Measurements from ENCODE around the gene SLC40A1.

The SLC40A1 gene

DNA sequence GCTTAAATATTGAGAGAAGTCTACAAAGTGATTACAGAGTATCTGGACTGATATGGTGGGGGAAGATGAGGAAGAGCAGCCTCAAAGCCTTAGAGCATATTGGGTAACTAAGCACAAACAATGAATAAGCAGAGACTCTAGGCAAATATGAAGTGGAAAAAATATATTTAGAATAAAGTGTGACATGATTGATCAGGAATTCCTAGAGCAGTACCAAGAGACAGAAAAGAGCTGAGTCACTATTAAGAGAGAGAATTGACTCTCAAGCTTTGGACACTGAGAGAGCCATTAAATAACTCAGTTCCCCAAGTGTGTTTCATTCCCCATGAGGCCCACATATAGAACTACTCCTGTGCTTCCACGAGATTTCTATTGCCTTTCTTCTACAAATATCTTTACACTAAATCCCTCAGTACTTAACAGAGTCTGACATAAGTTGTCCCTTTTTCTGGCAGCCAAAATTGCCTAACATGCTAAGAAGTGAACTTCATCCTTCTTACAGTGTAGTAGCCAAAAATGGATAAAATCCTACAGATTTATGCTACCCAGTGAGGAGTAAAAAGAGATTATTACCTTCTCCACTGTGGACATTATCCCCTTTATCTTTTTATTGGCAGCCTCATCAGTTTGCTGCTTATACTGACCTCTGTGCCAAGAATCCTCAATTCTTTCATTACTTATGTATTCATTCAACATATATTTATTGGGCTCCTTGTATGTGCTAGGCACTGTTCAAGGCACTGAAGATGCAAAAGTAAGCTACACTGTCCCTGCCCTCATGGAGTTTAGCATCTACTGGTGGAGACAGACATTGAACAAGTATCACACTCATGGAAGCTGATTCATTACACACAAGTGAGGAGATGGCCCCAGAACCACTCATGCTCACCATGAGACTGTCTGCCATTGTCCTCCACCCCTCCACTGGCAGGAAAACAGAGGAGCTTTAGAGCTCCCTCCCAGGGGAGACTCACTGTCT lies 45.4 kb downstream of the SLC40A1 start:
- no peak for DNase-seq

DNA sequence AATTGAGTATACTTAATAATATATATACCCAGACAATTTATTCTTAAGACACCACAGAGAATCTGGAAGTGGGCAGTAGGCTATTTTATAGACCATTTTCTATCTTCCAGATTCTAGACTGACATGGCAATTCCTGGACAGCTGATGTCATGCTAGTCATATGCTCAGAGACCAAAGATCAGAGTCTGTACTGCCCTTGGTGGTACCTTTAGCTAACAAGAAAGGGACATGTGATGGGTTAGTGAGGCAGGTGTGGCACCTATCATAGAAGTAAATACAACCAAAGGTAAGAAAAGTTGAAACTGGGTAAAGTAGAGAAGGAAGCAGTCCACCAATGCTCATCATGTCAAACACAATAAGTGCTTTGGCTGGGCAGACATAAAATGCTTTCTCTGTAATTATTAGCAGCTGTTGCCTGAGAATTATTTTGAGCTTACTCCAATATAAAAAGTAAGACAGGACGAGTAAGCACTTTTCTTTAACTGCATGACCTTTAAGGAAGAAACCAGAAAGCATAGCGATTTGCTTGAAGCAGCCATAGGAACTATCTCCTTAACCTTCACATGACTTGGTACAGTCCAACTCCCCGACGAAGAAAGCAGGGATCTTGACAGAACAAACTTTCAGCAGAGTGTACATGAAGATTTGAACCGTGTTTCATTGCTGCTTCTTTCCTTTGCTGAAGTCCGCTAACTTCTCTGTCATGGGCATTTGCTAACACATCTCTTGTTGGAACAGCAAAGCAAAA lies 47.1 kb downstream of the SLC40A1 start:
- DNase-seq: no peak

DNA sequence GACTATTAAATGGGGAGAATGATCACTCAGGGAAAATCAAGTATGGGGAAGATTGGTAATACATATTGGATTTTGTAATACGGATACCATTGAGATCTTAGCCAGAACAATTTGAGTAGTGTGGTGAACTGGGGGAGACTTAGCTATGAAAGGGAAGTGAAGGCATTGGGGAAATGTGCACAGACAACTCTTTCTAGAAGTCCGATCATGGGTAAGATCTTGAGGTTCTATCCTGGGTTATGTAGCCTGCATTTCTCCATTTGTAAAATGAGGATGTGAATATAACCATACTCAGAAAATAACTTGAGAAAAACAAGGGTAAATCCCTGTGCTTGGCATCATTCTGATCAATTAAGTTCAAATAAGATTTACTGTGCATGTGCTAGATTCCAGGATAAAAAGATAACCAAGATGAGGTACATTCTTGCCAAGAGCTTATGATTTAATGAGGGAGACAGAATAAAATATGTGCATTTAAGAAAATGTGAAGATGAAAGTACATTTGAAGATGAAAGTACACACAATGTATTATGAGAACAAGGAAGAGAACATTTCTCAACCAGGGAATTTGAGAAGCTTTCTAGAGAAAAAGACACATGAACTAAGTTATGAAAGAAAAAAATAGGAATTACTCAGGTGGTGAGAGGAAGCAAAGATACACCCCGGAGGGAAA lies 49.5 kb downstream of the SLC40A1 start:
- no peak for DNase-seq

DNA sequence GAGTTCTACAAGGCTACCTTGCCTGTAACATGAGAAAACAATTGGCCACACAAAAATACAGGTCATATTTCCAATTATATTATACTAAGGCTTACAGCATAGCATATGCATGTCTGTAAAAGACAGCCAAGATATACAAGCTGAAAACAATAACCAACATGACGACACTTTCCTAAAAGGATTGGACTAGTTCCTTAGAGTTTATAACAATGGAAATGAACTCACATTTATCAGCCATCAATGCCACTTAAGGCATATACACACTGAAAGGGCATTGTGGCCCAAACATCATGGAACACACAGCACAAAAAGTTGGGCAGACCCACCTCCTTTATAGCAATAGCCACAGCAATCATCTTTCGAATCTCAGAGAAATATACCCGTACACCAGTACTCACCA lies 52.0 kb downstream of the SLC40A1 start:
- no peak for DNase-seq

DNA sequence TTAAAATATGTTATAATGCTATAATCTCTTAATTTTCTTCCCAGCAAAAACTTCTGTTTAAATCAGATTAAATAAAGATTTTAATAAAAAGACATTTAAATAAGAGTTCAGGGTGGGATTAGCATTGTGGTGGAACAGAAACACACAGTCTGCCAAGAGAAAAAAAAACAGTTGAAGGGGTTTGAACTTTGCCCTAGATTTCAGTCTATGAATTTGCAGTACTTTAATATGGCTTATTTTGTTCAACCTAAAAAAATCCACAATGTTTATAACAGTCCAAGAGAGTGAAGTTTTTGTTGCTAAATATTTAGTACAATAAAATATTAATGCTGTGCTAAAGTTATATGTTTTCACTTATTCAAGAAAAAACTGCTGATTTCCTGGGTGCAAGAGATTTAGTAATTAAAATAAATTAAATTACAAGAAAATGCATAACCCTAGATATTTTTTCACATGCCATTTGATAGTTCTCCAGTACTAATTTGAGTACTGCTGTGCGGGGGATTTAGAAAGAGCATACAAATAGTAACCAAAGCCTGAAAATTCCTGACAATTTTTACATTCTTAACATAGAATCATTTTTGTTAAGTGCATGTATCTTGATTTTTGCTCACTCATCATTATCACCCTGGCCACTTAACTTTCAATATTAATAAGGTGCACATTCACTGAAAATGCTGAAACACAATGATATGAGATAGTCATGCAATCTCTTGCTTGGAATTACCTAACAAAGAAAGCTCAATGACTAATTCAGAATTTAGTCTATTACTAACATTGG lies 52.6 kb downstream of the SLC40A1 start:
- DNase-seq: no peak

DNA sequence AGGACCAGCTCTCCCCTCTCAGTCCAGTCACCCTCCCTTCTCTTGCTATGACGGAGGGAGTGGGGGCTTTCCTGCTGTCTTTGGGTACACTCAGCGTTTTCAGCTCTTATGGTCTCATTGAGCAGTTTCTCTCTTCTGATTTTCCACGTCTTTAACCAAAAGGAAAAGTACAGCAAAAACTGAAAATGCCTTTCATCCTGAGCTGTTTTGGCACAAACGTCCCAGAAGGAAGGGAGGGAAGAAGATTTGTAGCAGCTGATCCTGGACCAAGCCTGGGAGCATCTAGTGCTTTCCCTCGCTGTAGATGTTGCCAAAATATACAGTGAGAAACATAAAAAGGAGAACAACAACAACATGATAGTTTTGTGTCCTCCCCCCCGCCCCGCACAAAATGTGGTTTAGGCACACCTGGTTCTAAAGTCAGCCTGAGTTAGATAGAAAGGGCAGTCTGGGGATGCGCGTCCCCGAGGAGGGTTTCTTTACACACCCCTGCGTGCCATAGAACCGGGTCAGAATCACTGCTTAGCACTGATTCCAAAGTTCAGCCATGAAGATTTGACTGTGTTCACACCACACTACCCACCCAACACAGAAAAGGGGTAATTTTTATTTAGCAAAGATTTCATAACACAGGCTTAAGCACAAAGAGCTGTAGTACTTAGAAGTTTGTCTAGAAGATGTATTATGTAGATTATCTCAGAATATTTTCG lies 53.4 kb downstream of the SLC40A1 start:
- peak; percentile 26 for DNase-seq

DNA sequence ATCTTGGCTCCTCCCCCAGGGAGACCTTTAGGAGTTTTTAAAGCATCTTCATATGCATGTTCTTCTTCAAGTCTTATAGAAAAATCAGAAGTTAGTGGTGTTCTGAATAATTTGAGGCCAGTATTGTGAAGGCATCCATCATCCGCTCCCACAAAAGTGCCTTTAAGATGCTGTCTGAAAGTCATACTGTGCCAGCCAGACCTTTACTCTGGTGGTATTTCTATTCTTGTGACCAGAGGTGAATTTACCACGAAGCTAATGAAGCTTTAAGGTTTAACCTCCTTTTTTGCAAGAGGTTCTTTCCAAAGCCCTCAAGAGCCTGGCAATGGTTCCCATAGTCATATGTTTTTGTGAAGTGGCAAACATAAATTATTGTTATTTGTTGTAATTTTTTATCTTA lies 54.3 kb downstream of the SLC40A1 start:
- no peak for DNase-seq

DNA sequence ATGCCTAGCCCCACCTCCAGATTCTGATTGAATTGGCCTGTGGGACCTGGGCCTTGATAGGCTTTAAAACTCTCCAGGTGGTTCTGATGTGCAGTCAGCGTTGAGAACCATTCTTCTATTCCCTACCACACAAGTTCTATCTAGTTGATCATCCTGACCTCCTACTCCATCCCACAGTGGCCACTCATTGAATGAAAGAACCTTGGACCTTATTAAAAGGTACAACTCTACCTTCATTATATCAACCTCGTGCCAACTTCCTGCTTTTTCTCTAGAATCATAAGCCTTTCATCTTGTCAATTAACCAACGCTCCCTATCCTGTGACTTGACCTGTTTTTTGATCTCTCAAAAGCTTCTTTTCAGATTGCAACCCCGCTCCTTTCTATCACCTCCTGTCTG lies 55.8 kb downstream of the SLC40A1 start:
- no peak for DNase-seq

DNA sequence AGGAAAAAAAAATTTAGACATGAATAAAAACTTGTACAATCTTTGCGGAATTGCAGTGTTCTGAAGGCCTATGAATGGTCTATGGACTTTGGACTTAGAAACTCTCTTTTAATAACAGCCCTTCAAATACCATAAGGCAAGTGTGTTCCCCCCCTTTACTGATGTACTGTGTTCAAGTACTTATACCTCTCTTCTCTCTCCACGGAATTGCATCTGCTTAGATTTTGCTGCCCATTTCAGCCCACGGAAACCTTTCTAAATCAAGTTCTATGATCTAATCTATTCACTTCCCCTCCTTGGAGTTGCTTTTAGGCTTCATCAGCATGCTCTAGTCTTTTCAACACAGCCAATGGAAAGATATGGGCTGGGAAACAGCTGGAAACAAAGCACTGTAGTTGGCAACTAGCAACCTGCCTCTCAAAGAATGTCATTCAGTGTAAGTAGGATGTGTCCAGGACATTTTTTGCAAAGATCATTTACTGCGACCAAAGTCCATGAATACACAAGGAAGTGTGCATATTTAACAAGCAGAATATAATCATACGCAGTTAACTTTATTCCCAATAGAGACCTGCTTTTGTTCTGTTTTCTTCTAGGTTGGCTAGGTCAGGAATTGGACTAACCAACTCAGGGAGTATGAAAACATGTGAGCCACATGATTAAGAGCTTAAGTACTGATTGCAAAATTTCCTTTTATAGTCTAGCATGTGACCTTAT lies 58.0 kb downstream of the SLC40A1 start:
- no peak for DNase-seq

DNA sequence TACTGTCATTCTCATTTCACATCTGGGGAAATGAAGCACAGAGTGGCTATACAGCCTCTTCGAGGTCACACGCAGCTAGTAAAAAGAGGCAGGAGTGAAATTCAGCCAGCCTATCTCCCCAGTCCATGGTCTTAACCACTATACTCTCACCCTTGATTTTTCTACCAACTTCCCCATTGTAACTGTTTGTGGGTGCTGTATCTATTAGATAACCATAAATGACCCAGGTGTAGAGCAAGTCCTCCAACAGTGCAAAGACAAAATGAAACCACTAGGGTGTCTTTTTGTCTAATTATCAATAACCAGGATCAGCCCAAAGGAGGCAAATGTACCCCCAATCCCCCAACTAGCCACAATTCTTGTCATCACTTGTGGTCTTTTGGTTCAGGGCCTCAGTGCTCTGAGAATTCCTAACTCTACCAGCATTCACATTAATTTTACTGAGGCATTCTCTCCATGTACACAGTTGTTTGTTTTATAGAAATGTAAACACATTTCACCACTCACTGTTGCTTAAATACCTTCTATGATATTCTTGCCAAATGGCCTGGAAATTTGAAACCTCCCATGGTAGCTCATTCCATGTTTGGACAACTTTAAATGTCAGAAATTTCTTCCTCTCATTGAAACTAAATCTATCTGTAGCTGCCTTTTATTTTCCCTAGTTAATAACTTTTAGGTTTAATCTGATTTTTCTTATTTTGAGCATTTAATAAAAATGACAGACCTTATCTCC lies 58.7 kb downstream of the SLC40A1 start:
- DNase-seq: no peak

DNA sequence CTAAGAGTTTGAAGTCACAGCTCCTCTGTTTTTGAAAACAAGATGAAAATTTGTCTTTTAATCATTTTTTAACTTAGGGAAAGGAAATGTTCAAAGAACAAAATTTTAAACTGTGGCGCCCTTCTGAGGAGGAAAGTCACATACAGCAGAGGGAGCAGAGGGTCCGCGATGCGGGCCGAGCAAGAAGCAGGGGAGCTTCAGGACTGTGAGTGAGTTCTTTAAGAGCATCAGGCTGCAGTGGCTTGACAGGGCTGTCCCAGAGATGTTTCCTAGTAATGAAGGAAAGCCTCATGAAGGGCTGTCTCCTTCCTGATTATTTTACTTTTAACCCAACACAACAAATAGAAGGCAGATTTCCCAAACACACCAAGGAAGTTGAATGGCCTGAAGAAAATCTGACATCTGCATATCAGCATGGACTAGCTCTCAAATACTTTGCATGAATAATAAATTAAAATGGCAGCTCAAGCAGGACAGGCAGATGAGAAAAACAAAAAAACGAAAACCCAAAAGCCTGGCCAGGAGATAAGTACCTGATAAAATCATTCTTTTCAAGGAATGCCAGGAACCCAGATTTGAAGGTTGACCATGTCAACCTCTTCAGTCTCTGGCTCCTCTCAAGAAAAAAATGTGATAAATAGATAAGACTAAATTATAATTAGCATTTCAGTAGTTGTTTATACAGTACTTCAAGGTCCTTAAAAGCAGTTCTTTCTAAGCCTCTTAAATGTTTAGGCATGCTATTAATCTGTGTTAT lies 60.8 kb downstream of the SLC40A1 start:
- no peak for DNase-seq

DNA sequence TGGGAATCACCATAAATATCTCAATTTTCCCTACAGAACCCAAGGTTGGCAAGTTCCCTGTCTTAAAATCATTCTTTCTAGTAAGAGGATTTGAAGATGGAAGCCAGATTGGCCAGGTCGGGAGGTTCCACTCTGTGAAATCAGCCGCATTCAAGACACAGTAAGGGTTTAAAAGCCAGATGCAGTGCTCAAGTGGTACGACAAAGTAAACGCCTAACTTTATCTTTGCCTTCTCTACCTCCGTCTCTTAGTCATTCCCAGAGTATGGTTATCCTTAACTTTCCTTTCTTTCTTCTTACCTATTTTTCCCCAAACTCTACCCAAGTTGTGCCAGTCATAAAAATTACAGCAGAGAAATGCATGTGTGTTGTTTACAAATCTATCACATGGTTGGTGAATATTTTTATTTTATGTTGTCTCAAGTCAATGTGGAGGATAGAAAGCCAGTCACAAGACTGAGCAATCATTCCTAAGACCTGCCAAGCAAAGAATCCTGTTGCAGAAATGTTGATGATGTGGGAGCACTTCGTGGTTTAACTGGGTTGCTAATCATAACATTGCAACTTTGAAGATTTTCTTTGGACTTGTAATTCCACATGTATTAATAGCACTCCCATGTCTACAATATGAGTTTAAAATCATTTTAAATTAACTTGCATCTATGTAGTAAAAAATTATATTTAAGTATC lies 62.6 kb downstream of the SLC40A1 start:
- DNase-seq: no peak

DNA sequence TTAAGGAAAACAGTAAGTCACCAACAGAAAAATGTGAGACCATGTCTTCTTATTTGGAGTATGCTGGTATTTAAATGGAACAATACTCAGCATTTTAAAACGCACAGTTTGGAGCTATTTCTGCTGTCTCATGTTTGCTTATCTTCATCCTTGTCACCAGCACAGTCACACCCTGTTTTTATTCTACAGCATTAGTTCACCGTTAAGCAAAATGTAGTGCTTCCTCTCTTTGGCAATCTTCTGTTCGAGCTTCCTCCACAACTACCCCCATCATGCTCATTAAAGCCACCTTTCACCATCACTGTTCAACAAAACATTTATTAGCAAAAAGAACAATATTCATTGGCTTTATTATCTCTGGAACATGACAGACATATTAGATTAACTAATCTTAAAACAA lies 64.0 kb downstream of the SLC40A1 start:
- DNase-seq: no peak

DNA sequence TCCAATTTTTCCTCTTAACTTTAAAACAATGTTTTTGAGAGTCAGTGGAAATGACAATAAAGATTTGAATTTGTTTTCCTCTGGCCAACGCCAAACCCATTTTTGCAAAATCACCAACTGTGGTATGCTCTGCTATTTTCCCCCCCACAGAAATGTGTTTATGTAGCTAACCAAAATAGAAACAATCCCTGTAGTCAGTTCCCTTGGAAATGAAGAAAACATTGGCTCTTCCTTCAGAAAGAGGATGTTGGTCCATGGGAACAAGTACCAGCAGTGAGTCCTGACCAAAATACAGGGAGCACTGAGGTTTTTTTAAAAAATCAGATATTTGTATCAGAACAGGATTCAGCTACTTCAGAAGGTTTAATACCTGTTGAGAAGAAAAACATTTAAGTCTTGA lies 65.3 kb downstream of the SLC40A1 start:
- DNase-seq: no peak

DNA sequence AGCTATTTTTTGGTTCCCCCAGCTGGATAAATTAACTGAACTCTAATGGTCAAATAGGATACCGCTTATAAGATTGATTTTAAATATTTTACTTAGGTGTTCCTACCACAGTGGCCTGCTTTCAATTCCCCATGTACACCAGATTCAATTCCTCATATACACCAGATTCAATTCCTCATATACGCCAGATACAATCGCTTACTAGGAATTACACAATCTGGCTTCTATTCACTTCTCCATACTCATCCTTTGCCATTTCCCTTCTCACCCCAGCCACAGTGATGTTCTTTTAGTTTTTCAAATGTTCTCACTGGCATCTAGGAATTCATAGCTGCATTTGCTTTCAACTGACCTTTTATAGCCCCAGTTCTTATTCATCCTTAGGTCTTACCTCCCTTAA lies 66.5 kb downstream of the SLC40A1 start:
- DNase-seq: no peak

DNA sequence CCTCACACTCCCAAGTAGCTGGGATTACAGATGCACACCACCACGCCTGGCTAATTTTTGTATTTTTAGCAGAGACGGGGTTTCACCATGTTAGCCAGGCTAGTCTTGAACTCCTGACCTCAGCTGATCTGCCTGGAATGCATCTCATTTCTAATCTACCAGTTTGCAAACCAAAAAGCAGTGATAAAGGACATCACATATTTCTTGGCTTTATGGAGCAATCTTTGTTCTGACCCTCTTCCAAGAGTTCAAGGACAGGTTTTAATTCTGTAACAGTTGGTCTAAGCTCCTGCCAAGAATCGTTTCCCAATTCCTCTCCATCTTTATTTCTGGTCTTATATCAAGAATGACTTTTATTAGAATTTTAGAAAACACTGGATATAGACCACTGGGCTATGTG lies 67.7 kb downstream of the SLC40A1 start:
- DNase-seq: no peak

DNA sequence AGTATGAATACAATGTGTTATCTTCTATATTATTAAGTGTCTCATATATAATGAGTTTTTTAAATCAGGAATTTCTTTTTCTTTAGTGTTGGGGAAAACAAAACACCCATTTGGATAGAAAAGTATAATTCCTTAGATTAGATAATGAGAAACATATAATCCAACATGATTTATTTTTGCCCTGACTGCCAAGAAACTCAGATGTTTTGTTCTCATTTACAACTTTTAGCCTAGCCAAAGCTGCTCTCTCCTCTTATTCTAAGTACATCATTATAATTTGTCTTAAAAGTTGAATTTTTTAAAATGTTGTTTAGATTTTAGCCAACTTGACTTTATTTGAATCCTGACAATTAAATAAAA lies 68.6 kb downstream of the SLC40A1 start:
- DNase-seq: no peak

DNA sequence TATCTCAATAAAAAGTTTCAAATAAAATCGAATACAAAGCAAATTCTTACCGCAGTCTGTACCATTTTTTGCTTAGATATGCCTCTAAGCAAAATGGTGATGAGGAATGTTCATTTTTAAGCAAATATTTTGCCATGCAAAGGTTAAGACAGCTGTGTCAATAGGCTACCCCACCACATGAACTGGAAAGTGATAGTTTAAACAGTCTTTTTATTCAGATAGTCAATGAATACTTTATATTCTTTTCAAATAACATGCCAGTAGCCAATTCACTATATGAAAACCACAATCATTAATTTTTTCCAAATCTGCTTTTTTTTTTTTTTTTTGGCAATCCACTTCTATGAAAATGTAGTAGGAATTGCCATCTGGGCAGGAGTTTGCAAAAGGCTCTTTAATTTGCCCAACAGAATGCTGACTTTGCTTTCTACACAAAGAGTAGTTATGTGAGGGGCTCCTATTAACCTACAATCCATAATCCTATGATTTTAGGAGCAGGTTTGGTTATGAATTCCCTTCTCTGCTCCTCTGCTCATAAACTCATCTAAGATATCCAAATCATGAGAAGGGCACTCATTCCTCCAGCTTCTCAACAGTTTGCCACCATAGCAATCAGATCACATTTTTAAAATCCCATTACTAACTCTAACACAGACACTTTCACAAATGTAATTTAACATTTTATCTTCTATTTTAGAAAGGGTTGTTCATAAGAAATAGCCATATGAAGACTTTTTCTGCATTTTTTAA lies 69.2 kb downstream of the SLC40A1 start:
- DNase-seq: no peak
